Gastrocnemius medialis (tissue), 4 donors: Measurements from ENCODE around the gene CFAP77.

Experiments
- POLR2A ChIP-seq, 2 donors: fragments of 450-650 bp; IDR thresholded peaks; one replicate each; pipeline ENCODE4 v1.6.1; 2017; ENCODE audit warnings: antibody characterized with exemption in 2 of 2, mild to moderate bottlenecking in 2 of 2, moderate library complexity in 2 of 2
- TF ChIP-seq, protein P1 (sequence below), 5 experiments: fragments of 450-650 bp in 3 of 5; fragments of 200-600 bp in 2 of 5; sonication (generic) in 2 of 5; IDR thresholded peaks in 4 of 5; conservative IDR thresholded peaks in 1 of 5; 1 replicate in 4 of 5; 2 replicates in 1 of 5; pipeline ENCODE4 v1.5.1; 2016 to 2019; ENCODE audit warnings: antibody characterized with exemption in 5 of 5, mild to moderate bottlenecking in 3 of 5, moderate library complexity in 3 of 5

- TF ChIP-seq, protein P1, sequence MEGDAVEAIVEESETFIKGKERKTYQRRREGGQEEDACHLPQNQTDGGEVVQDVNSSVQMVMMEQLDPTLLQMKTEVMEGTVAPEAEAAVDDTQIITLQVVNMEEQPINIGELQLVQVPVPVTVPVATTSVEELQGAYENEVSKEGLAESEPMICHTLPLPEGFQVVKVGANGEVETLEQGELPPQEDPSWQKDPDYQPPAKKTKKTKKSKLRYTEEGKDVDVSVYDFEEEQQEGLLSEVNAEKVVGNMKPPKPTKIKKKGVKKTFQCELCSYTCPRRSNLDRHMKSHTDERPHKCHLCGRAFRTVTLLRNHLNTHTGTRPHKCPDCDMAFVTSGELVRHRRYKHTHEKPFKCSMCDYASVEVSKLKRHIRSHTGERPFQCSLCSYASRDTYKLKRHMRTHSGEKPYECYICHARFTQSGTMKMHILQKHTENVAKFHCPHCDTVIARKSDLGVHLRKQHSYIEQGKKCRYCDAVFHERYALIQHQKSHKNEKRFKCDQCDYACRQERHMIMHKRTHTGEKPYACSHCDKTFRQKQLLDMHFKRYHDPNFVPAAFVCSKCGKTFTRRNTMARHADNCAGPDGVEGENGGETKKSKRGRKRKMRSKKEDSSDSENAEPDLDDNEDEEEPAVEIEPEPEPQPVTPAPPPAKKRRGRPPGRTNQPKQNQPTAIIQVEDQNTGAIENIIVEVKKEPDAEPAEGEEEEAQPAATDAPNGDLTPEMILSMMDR (IDR thresholded peaks at IDR 0.05 in 4 of 5, conservative IDR thresholded peaks at IDR 0.05 in 1 of 5): no peak
- no peak for TF ChIP-seq POLR2A (IDR thresholded peaks at IDR 0.05)
Observed at GRCh38 chr9:132577119-132577518, 167.1 kb downstream of the CFAP77 start.
